Activated T-cell treated with anti-CD3 and anti-CD28 coated beads for 48 hours (primary cell): ENCODE data around the gene GPX4.
A peak's percentile ranks its signal among the peaks of the same experiment; 100 is the strongest.
"Not testable (repeated sequence)": the region's sequence is repeated elsewhere in the genome, so short reads cannot be mapped to it uniquely, and the experiment has no call there.

ENCODE experiments used
- DNase-seq: peaks from one replicate; pipeline ENCODE4 v3.0.0-alpha.2; 2020; ENCODE audit warnings: low read depth

GPX4 gene

DNA sequence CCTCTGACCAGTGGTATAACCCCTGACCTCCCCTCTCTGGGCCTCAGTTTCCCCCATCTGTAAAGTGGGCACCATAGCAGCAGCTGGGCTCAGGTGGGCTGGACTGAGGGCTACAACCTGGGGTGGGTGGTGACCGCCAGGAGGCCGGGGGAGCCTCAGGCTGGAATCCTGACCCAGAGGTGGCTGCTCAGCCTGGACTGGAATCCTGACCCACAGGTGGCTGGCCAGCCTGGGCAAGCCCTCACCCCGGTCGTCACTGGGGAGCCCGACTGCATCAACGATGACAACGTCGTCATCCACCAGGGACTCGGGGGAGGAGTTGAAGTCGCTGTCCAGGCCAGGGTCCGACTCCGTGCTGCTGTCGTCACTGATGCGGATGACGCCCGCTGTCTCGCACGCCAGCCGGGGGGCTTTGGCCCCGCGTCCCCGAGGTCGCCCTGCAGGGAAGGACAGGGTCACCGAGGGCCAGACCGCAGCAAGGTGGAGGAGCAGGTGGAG lies 10.2 kb downstream of the GPX4 start:
- no peak for DNase-seq

DNA sequence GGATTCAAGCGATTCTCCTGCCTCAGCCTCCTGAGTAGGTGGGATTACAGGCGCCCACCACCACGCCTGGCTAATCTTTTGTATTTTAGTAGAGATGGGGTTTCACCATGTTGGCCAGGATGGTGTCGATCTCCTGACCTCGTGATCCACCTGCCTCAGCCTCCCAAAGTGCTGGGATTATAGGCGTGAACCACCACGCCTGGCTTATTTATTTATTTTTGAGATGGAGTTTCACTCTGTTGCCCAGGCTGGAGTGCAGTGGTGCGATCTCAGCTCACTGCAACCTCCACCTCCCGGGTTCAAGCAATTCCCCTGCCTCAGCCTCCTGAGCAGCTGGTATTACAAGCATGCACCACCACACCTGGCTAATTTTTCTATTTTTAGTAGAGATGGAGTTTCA lies 10.9 kb downstream of the GPX4 start:
- DNase-seq = not testable (repeated sequence)

DNA sequence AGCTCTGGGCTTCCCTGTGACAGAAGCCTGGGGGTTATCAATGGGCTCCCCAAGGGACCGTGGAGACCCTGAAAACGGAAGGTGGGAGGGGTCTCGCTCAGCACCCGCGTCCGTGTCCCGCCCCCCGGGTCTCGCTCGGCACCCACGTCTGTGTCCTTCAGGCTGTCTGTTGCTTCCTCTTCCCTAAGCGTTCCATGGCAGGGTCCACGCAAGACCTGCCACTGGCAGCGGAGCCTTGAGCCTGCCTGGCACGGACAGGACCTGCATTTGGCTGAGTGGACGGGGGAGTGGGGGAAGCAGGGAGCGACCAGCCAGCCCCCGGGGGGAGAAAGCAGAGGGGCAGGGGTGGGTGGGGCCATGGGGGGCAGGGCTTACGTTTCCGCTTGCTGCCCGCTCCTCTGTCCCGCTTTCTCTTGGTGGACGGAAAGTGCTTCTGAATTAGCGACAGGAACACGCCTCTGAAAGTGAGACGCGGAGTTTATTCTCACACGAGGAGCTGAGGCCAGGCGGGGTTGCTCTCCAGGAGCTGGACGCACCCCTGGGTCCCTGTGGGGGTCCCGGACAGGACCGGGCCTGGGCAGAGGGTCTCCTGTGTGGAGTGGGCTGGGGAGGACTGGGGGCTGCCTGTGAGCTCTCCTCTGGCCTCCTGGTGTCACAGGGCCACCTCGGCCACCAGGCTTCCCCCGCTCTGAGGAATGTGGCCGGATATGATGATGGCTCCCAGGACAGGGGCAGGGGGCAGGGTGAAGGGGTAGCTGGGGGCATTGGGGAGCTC lies 12.0 kb downstream of the GPX4 start:
- no peak for DNase-seq

- no peak for DNase-seq
Measured at GRCh38 chr19:1116726-1117581, 13.2 kb downstream of the GPX4 start.

- DNase-seq = no peak
Measured at GRCh38 chr19:1117654-1118053, 13.9 kb downstream of the GPX4 start.

DNA sequence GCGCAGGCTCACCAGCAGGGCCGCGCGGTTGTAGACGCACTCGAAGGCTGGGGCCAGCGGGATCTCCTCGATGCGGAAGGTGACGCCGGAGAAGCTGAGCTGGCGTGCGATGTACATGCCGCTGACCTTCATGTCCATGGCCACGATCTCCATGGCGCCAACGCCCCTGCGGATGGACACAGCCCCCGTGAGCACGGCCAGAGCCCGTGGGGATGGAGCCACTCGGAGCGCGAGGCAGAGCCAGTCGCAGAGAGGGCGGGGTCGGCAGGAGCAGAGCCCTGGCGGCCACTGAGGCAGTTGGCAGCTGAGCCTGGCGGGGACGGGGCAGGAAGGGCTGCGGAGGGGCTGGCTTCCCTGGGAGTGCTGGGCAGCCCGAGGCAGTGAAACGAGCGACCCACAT lies 15.2 kb downstream of the GPX4 start:
- no peak for DNase-seq

DNA sequence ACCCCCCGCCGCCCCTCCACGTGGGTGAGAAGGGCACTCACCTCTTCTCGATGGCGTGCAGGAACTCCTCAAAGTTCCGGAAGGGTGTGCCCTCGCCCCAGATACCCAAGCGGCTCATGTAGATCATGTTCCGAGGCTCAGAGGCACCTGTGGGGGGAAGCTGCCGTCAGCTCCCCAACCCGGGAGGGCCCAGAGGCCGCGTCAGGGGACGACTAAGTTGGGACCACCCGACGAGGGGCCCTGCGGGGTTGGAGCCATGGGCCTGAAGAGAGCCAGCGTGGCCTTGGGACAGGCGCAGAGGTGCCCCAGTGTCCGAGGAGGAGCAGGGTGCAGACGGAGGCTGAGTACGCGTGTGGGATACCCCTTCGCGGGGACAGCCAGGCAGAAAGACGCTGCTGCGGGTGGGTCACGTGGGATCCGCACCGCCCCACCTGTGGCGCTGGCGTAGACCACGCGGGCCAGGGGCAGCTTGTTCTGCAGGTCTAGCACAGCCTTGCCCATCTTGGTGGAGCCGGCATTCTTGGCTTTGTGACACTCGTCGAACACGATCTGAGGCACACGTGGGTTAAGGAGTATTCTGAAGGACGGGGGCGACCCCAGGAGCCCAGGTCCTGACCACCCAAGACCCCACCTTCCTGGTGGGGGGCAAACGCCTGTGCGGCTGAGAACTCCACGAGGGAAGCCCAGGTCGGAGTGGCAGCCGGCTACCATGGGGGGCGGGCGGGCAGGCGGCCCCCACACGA lies 15.9 kb downstream of the GPX4 start:
- DNase-seq = no peak

GRCh38 chr19:1121395-1121794 lies 17.6 kb downstream of the GPX4 start:
- no peak for DNase-seq

GRCh38 chr19:1122021-1122971 lies 18.5 kb downstream of the GPX4 start:
- DNase-seq = no peak

DNA sequence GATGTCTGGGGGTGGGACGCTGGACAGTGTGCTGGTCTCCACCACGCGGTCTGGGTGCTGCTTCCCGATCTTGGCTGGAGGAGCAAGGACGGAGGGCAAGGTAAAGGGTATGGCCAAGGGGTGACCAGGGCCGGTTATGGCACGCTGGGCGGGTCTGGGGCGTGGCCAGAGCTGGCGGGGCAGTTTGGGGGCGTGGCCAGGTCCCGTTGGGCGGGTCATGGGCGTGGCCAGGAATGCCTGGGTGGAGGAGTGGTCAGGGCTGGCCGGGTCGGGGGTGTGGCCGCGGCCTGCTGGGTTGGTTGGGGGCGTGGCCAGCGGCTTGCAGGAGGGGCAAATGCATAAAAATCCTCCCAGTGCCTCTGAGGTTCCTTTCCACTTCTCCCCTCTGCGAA lies 19.2 kb downstream of the GPX4 start:
- DNase-seq = peak; percentile 77

DNA sequence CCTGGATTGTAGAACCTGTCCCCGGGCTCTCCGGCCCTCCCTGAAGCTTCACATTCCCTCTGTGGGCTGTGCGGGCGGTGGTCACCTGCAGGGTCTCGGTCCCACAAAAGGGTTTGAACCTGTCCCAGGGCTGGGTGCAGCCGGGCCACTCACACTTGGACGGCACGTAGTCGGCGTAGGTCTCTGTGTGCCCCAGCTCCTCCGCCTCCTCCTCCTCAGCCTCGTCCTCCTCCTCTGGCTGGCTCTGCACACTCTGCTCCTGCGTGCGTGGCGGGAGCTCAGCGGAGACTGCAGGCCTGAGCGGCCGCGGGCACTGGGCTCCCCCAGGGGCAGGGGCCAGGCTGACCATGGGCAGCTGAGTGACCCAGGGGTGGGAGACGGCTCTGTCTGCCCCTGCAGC lies 19.6 kb downstream of the GPX4 start:
- DNase-seq = no peak

GRCh38 chr19:1123885-1124677 lies 20.3 kb downstream of the GPX4 start:
- no peak for DNase-seq

GRCh38 chr19:1125601-1126467 lies 22.0 kb downstream of the GPX4 start:
- DNase-seq = no peak

DNA sequence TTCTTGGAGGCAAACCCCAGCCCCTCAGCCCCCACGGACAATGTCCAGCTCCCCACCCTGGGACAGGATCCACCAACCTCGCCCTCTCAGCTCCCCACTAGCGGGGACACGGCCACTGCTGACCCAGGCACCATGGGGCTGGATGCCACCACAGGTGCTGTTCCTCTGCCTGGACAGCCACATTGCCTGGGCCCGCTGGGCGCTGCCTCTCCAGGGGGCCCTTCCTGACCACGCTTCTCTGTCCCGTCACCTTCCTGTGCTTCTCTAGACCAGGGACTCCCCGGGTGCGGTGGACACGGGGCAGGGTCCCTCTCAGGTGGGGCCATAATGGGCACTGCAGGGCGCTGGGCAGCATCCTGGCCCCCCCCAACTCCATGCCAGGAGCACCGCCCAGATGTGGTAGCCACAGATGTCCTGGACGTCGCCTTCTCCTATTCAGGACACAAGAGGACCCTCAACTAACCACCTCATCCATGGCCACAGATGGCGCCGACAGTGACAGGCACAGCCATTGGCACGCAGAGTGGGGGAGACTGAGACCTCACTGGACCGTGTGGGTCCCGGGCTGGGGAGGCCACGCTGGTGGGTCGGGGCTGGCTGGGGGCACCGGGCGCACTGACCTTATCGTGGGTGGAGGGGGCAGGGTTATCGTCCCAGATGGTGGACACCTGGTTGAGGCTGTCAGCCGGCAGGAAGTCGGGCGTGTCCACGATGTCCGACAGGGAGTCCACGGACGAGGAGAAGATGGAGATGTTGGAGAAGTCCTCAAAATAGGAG lies 23.4 kb downstream of the GPX4 start:
- DNase-seq = no peak

GRCh38 chr19:1128106-1128505 lies 24.3 kb downstream of the GPX4 start:
- DNase-seq = no peak

DNA sequence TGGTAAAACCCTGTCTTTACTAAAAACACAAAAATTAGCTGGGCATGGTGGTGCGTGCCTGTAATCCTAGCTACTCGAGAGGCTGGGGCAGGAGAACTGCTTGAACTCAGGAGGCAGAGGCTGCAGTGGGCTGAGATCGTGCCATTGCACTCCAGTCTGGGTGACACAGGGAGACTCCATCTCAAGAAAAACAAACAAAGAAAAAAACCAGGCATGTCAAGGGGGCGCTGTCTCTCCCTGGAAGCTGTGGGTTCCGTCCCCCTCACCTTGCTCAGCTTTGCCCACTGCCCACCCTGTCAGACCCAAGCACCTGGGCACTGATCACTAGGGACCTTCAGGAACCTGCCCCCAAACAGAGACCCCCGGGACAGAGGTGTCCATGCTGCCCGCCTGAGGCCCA lies 25.3 kb downstream of the GPX4 start:
- not testable (repeated sequence) for DNase-seq

DNA sequence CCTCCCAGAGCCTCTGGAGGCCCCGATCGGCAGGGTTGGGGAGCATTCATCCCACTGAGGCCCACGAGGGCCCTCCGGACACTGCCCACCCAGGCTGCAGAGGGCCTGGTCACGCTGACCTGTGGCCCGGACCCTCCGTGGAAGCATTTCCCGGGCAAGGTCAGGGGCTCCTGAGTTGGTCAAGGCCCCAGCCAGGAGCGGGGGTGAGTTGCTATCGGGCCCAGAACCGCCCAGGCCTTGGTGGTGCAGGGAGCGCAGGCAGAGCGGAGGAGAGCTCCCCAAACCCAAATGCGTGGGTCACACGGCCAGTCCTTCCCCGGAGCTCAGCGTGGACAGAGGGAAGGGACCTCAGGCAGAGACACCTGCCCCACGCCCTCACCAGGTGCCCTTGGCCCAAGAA lies 25.7 kb downstream of the GPX4 start:
- DNase-seq = no peak
